SH-SY5Y (cell line): Measurements from ENCODE around the gene LST1.

Source experiments
- GATA2 ChIP-seq: IDR thresholded peaks from 2 replicates; pipeline ENCODE4 v1.6.1; 2011; ENCODE audit warnings: mild to moderate bottlenecking, low read depth, low read length
- GATA3 ChIP-seq: IDR thresholded peaks from 2 replicates; pipeline ENCODE4 v1.6.1; 2011; ENCODE audit warnings: low read depth, mild to moderate bottlenecking, low read length, moderate library complexity

- TF ChIP-seq GATA2: no peak
- TF ChIP-seq GATA3: no peak
Measured at GRCh38 chr6:31575335-31575901, 10.7 kb upstream of the LST1 start, which contains the start of gene TNF.
